GM23338 (cell line): ENCODE results near the gene ACSBG1. TPM values are rescaled to one million over a fixed set of nuclear protein-coding genes. Genes with fewer than 3 reads are reported as not detected.

Source experiments
- ATAC-seq: fragments of 200-7000 bp; cut with Tn5 transposase; 3 replicates; pipeline ENCODE4 v1.9.1; 2020
- DNase-seq: peaks from one replicate; pipeline ENCODE4 v3.0.0-alpha.2; 2015; ENCODE audit warnings: low spot score
- H2AFZ ChIP-seq: fragments of 200-600 bp; sonication (generic); 2 replicates; pipeline ENCODE4 v1.8.0; 2016; ENCODE audit warnings: antibody characterized with exemption, mild to moderate bottlenecking, moderate library complexity
- H3F3A ChIP-seq: fragments of 200-600 bp; sonication (generic); replicated peaks from 2 replicates; pipeline ENCODE4 v1.8.0; 2017; ENCODE audit warnings: antibody characterized with exemption, mixed run types, low read depth
- H3K27ac ChIP-seq: fragments of 200-600 bp; sonication (generic); 2 replicates; pipeline ENCODE4 v1.6.1; 2016; ENCODE audit warnings: low read depth
- H3K27me3 ChIP-seq: fragments of 200-600 bp; sonication (generic); 2 replicates; pipeline ENCODE4 v1.8.0; 2016; ENCODE audit warnings: mild to moderate bottlenecking, mixed run types, moderate library complexity; ENCODE audit not compliant: insufficient read depth
- H3K36me3 ChIP-seq: fragments of 200-600 bp; sonication (generic); 2 replicates; pipeline ENCODE4 v1.8.0; 2016; ENCODE audit warnings: mild to moderate bottlenecking; ENCODE audit not compliant: insufficient read depth
- H3K4me1 ChIP-seq: fragments of 200-600 bp; sonication (generic); 2 replicates; pipeline ENCODE4 v1.8.0; 2016; ENCODE audit warnings: mild to moderate bottlenecking, moderate library complexity; ENCODE audit not compliant: insufficient read depth
- H3K4me2 ChIP-seq: fragments of 200-600 bp; sonication (generic); 2 replicates; pipeline ENCODE4 v1.7.1; 2017; ENCODE audit warnings: mixed run types
- H3K4me3 ChIP-seq: fragments of 200-600 bp; sonication (generic); 2 replicates; pipeline ENCODE4 v1.6.1; 2016; ENCODE audit warnings: mixed run types
- H3K79me2 ChIP-seq: fragments of 200-600 bp; sonication (generic); replicated peaks from 2 replicates; pipeline ENCODE4 v1.8.0; 2017; ENCODE audit warnings: mild to moderate bottlenecking; ENCODE audit not compliant: insufficient read depth
- H3K9me2 ChIP-seq: fragments of 200-600 bp; sonication (generic); 2 replicates; pipeline ENCODE4 v1.8.0; 2017; ENCODE audit not compliant: insufficient read depth
- H4K20me1 ChIP-seq: fragments of 200-600 bp; sonication (generic); replicated peaks from 2 replicates; pipeline ENCODE4 v1.8.0; 2017; ENCODE audit warnings: mild to moderate bottlenecking; ENCODE audit not compliant: insufficient read depth
- H3K27ac Mint-ChIP-seq: 2 replicates; pipeline ENCODE4 v1.8.0; 2020; ENCODE audit warnings: inconsistent platforms, mild to moderate bottlenecking, moderate library complexity, mixed read lengths
- H3K27me3 Mint-ChIP-seq: 3 replicates; pipeline ENCODE4 v1.8.0; 2022; ENCODE audit warnings: low read depth, mild to moderate bottlenecking, moderate library complexity, mixed read lengths, inconsistent platforms; ENCODE audit not compliant: insufficient read depth, poor library complexity
- H3K36me3 Mint-ChIP-seq: 3 replicates; pipeline ENCODE4 v1.8.0; 2021; ENCODE audit warnings: low read depth, mild to moderate bottlenecking, inconsistent platforms, moderate library complexity, mixed read lengths
- H3K4me1 Mint-ChIP-seq: 3 replicates; pipeline ENCODE4 v1.8.0; 2020; ENCODE audit warnings: mild to moderate bottlenecking, inconsistent platforms, mixed read lengths
- H3K4me3 Mint-ChIP-seq: 3 replicates; pipeline ENCODE4 v1.8.0; 2021; ENCODE audit warnings: moderate library complexity, mild to moderate bottlenecking, inconsistent platforms, mixed read lengths
- H3K9me3 Mint-ChIP-seq: 3 replicates; pipeline ENCODE4 v1.8.0; 2020; ENCODE audit warnings: moderate library complexity, mild to moderate bottlenecking, inconsistent platforms, mixed read lengths
- CREB1 ChIP-seq: fragments of 250-450 bp; sonication (Bioruptor Pico); IDR thresholded peaks from 2 replicates; pipeline ENCODE4 v1.5.0; 2020; ENCODE audit warnings: low read depth, mild to moderate bottlenecking, moderate library complexity
- CTCF ChIP-seq, 2 experiments: fragments of 200-600 bp in 1 of 2; sonication (generic) in 1 of 2; conservative IDR thresholded peaks; 2 replicates each; pipeline versions ENCODE4 v1.5.1 to v1.6.1; 2016 to 2017; ENCODE audit warnings: antibody characterized with exemption in 2 of 2, low read depth in 2 of 2, mild to moderate bottlenecking in 2 of 2, moderate library complexity in 1 of 2
- ETS1 ChIP-seq: IDR thresholded peaks from 2 replicates; pipeline ENCODE4 v1.6.1; 2016; ENCODE audit warnings: antibody characterized with exemption
- EZH2 ChIP-seq: fragments of 200-600 bp; sonication (generic); IDR thresholded peaks from one replicate; pipeline ENCODE4 v1.8.0; 2017; ENCODE audit warnings: antibody characterized with exemption, mild to moderate bottlenecking, low read depth; ENCODE audit not compliant: unreplicated experiment
- EZH2phosphoT487 ChIP-seq: fragments of 200-600 bp; sonication (generic); IDR thresholded peaks from one replicate; pipeline ENCODE4 v1.8.1; 2018; ENCODE audit warnings: antibody characterized with exemption; ENCODE audit not compliant: unreplicated experiment
- JUNB ChIP-seq: IDR thresholded peaks from one replicate; pipeline ENCODE4 v1.6.1; 2016; ENCODE audit warnings: antibody characterized with exemption; ENCODE audit not compliant: unreplicated experiment
- NANOG ChIP-seq: IDR thresholded peaks from 2 replicates; pipeline ENCODE4 v1.6.1; 2016; ENCODE audit warnings: antibody characterized with exemption, borderline replicate concordance
- POLR2AphosphoS5 ChIP-seq: IDR thresholded peaks from 2 replicates; pipeline ENCODE4 v1.6.1; 2016; ENCODE audit warnings: antibody characterized with exemption, low read depth
- REST ChIP-seq: IDR thresholded peaks from one replicate; pipeline ENCODE4 v1.6.1; 2018; ENCODE audit warnings: antibody characterized with exemption; ENCODE audit not compliant: unreplicated experiment
- STAT1 ChIP-seq: IDR thresholded peaks from one replicate; pipeline ENCODE4 v1.6.1; 2016; ENCODE audit warnings: antibody characterized with exemption; ENCODE audit not compliant: unreplicated experiment
- ZNF114 ChIP-seq: fragments of 250-450 bp; sonication (Bioruptor Pico); IDR thresholded peaks from 2 replicates; pipeline ENCODE4 v1.5.0; 2020; ENCODE audit warnings: mild to moderate bottlenecking, moderate library complexity
- ZNF331 ChIP-seq: fragments of 250-450 bp; sonication (Bioruptor Pico); IDR thresholded peaks from 2 replicates; pipeline ENCODE4 v1.5.0; 2020; ENCODE audit warnings: low read depth, mild to moderate bottlenecking, moderate library complexity
- ZNF462 ChIP-seq: fragments of 250-450 bp; sonication (Bioruptor Pico); IDR thresholded peaks from 2 replicates; pipeline ENCODE4 v1.5.0; 2020; ENCODE audit warnings: mild to moderate bottlenecking, moderate library complexity
- polyA plus RNA-seq: library from polyadenylated mRNA; unstranded; fragments of >200 nt; fragmentation: Nextera tagmentation; extraction: Ambion mirVana; gene quantifications from 2 replicates; pipeline ENCODE4 v1.2.1, GENCODE V29; 2016
- total RNA-seq: library from RNA; depleted of rRNA; stranded (reverse); fragments of >200 nt; shearing (Covaris generic); gene quantifications from 2 replicates; pipeline ENCODE4 v1.2.3, GENCODE V29; 2014

Gene ACSBG1
- total and polyA plus RNA-seq, 2 experiments from 2014 or later: 1.9 to 10.0 TPM

GRCh38 chr15:78174401-78174800 is 60.0 kb downstream of the ACSBG1 start:
- TF ChIP-seq CTCF (conservative IDR thresholded peaks at IDR 0.05; ENCODE audit: low read depth in 2 of 2): no peak
- no peak for TF ChIP-seq EZH2phosphoT487
- no peak for TF ChIP-seq ZNF114
- no peak for TF ChIP-seq ZNF462 (CRISPR knock-in tag)
- TF ChIP-seq CREB1 (CRISPR knock-in tag): no peak
- TF ChIP-seq ZNF331: no peak
- TF ChIP-seq ETS1: no peak
- no peak for TF ChIP-seq POLR2AphosphoS5
- no peak for TF ChIP-seq NANOG
- TF ChIP-seq JUNB: no peak
- no peak for TF ChIP-seq EZH2
- no peak for TF ChIP-seq REST
- no peak for TF ChIP-seq STAT1
- Histone ChIP-seq H2AFZ (no peak overlapping the region), H3F3A (no peaks in the 10 kb centered on the region), H3K9me2 (no peaks in the 10 kb centered on the region), H3K27me3 (no peaks in the 10 kb centered on the region), H3K4me3 (no peak overlapping the region), H3K36me3 (peaks cover 8% of the 10 kb centered on the region; the same call in 1 of the 2 replicates), H4K20me1 (peaks cover 3% of the 10 kb centered on the region; the same call in 1 of the 2 replicates), H3K27ac (no peak overlapping the region), H3K79me2 (no peaks in the 10 kb centered on the region), H3K4me2 (no peak overlapping the region), H3K4me1 (no peaks in the 10 kb centered on the region)
- H3K27me3 Mint-ChIP-seq: peaks cover 4% of the 10 kb centered on the region
- ATAC-seq: no peak
- DNase-seq: no peak
- H3K4me3 Mint-ChIP-seq: no peak overlapping the region
- H3K27ac Mint-ChIP-seq: no peak overlapping the region
- H3K4me1 Mint-ChIP-seq: no peaks in the 10 kb centered on the region; the same call in 2 of the 3 replicates
- H3K9me3 Mint-ChIP-seq: no peaks in the 10 kb centered on the region
- peaks cover 26% of the 10 kb centered on the region for H3K36me3 Mint-ChIP-seq
